Vagina (tissue), 2 donors: ENCODE results near the gene PHF23. TPM values are rescaled to one million over a fixed set of nuclear protein-coding genes. Genes with fewer than 3 reads are reported as not detected.
A peak's percentile ranks its signal among the peaks of the same experiment; 100 is the strongest.
"Not testable (repeated sequence)": the region's sequence is repeated elsewhere in the genome, so short reads cannot be mapped to it uniquely, and the experiment has no call there.

Source experiments
- DNase-seq, 2 donors: peaks; one replicate each; pipeline ENCODE4 v3.0.0-alpha.2; 2017; ENCODE audit errors: extremely low spot score in 2 of 2
- H3K27ac ChIP-seq: fragments of 200-600 bp; sonication (generic); one replicate; pipeline ENCODE4 v1.5.1; 2019
- H3K27me3 ChIP-seq: fragments of 200-600 bp; sonication (generic); one replicate; pipeline ENCODE4 v1.5.1; 2019
- H3K36me3 ChIP-seq, 2 donors: fragments of 200-600 bp; sonication (generic); one replicate each; pipeline ENCODE4 v1.5.1; 2017 to 2019
- H3K4me1 ChIP-seq: fragments of 200-600 bp; sonication (generic); one replicate; pipeline ENCODE4 v1.5.1; 2019
- H3K4me3 ChIP-seq, 2 donors: fragments of 200-600 bp; sonication (generic); 1 replicate in 1 of 2; 2 replicates in 1 of 2; pipeline ENCODE4 v1.5.1; 2016 to 2019
- H3K9me3 ChIP-seq: fragments of 200-600 bp; sonication (generic); one replicate; pipeline ENCODE4 v1.5.1; 2019
- POLR2A ChIP-seq, 2 donors: fragments of 450-650 bp; IDR thresholded peaks; one replicate each; pipeline ENCODE4 v1.6.1; 2017; ENCODE audit warnings: antibody characterized with exemption in 2 of 2, mild to moderate bottlenecking in 2 of 2, moderate library complexity in 2 of 2
- POLR2AphosphoS5 ChIP-seq, 2 donors: sonication (generic); formaldehyde crosslinking; IDR thresholded peaks; one replicate each; pipeline ENCODE4 v1.9.0; 2017; ENCODE audit warnings: antibody characterized with exemption in 2 of 2, mild to moderate bottlenecking in 2 of 2, low read depth in 1 of 2; ENCODE audit not compliant: insufficient read depth in 1 of 2
- intact Hi-C: fragments of 100-400 bp; cut with DNase I; formaldehyde crosslinking; loops from one replicate; pipeline ENCODE4 v1.15.1; 2023
- total RNA-seq: library from RNA; depleted of rRNA; stranded (reverse); fragments of >200 nt; gene quantifications from one replicate; pipeline ENCODE4 v1.2.3, GENCODE V29; 2016
- TF ChIP-seq, protein P1 (sequence below), 3 experiments: fragments of 450-650 bp in 2 of 3; fragments of 200-600 bp in 1 of 3; sonication (generic) in 1 of 3; IDR thresholded peaks; one replicate each; pipeline ENCODE4 v1.5.1; 2017 to 2019; ENCODE audit warnings: antibody characterized with exemption in 3 of 3, mild to moderate bottlenecking in 2 of 3, moderate library complexity in 2 of 3

PHF23 gene
- total RNA-seq, 1 donor from 2014 or later: 24.8 TPM

DNA sequence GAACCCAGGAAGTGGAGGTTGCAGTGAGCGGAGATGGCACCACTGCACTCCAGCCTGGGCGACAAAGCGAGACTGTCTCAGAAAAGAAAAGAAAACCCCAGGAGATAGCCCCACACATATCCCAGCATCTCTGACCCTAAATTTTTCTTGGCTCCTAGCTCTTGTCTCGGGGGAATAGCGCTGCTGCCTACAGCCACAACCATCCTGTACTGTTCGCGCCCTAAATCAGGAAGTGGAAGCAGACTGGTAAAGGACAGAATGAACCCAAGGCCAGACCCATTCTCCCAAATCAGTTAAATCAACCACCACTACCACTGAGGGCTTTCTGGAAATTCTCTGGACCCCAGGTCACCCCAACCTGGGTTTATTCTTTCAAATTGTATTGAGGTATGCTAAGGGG, 10.6 kb upstream of the PHF23 start:
- Histone ChIP-seq H3K9me3 (no peaks in the 10 kb centered on the region), H3K36me3 (peaks cover 0 to 21% of the 10 kb centered on the region in 2 donors), H3K4me1 (peaks cover 50% of the 10 kb centered on the region), H3K4me3 (peak overlapping the region; percentile 92 to 99), H3K27ac (no peak overlapping the region), H3K27me3 (no peaks in the 10 kb centered on the region)
- no peak for DNase-seq
- no peak for TF ChIP-seq POLR2A (IDR thresholded peaks at IDR 0.05)
- TF ChIP-seq, protein P1, sequence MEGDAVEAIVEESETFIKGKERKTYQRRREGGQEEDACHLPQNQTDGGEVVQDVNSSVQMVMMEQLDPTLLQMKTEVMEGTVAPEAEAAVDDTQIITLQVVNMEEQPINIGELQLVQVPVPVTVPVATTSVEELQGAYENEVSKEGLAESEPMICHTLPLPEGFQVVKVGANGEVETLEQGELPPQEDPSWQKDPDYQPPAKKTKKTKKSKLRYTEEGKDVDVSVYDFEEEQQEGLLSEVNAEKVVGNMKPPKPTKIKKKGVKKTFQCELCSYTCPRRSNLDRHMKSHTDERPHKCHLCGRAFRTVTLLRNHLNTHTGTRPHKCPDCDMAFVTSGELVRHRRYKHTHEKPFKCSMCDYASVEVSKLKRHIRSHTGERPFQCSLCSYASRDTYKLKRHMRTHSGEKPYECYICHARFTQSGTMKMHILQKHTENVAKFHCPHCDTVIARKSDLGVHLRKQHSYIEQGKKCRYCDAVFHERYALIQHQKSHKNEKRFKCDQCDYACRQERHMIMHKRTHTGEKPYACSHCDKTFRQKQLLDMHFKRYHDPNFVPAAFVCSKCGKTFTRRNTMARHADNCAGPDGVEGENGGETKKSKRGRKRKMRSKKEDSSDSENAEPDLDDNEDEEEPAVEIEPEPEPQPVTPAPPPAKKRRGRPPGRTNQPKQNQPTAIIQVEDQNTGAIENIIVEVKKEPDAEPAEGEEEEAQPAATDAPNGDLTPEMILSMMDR (IDR thresholded peaks at IDR 0.05): no peak
- no peak for TF ChIP-seq POLR2AphosphoS5 (IDR thresholded peaks at IDR 0.05; ENCODE audit: insufficient read depth in 1 of 2, low read depth in 1 of 2)
- intact Hi-C loops: loop anchor here (10.0 kb wide), 1 partner anchor 315 kb away; the partner anchor contains the start of gene SENP3

DNA sequence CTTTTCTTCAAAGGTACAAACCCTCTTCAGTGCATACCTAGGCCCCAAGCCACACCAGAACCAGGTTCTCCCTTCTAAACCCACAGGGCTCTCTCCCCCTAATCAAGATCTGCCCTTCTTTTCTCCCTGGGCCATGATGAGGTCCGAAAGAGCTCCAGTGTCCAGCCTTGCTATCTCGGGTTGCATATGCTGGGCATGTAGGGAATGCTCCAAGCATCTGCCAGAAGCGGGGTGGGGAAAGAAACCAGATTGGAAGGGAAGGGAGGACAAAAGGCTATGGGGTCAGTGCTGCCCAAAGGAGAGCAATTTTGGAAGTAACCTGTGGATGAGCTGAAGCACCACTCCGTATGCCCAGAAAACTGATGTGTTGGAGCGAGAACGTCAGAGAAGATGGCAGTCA, 10.0 kb upstream of the PHF23 start:
- DNase-seq: no peak
- Histone ChIP-seq H3K27me3 (no peaks in the 10 kb centered on the region), H3K36me3 (peaks cover 0 to 28% of the 10 kb centered on the region in 2 donors), H3K4me1 (peaks cover 50% of the 10 kb centered on the region), H3K27ac (no peak overlapping the region), H3K9me3 (no peaks in the 10 kb centered on the region), H3K4me3 (no peak overlapping the region)
- TF ChIP-seq, protein P1 (IDR thresholded peaks at IDR 0.05): no peak
- TF ChIP-seq POLR2A (IDR thresholded peaks at IDR 0.05) (no peak), POLR2AphosphoS5 (IDR thresholded peaks at IDR 0.05; ENCODE audit: insufficient read depth in 1 of 2, low read depth in 1 of 2) (no peak)
- intact Hi-C loops: no loop called here

DNA sequence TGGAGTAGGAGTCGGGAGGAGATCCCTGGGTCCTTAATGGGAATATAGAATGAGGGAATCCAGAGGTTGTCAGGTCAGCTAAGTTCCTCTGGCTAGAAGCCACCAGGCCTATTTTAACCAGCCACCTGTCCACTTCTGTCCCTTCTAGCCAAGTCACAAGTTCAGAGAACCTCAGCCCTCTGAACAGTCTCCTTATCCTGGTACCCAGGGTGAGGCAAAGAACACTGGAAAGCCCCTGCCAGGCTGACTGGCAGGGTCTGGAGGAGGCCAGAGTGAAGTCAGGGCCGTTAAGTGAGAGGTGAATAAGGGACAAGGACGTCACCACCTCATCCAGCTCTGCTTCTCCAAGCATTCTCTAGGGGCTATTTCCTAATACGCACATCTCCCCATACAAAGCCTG, 9.5 kb upstream of the PHF23 start:
- TF ChIP-seq POLR2AphosphoS5 (IDR thresholded peaks at IDR 0.05; ENCODE audit: insufficient read depth in 1 of 2, low read depth in 1 of 2): no peak
- TF ChIP-seq, protein P1 (IDR thresholded peaks at IDR 0.05): no peak
- no peak for TF ChIP-seq POLR2A (IDR thresholded peaks at IDR 0.05)
- no peak overlapping the region for H3K27ac ChIP-seq
- H3K36me3 ChIP-seq: peaks cover 0 to 30% of the 10 kb centered on the region in 2 donors
- DNase-seq: no peak
- no peak overlapping the region for H3K4me3 ChIP-seq
- no peaks in the 10 kb centered on the region for H3K27me3 ChIP-seq
- H3K9me3 ChIP-seq: no peaks in the 10 kb centered on the region
- peaks cover 49% of the 10 kb centered on the region for H3K4me1 ChIP-seq
- intact Hi-C loops: no loop called here

DNA sequence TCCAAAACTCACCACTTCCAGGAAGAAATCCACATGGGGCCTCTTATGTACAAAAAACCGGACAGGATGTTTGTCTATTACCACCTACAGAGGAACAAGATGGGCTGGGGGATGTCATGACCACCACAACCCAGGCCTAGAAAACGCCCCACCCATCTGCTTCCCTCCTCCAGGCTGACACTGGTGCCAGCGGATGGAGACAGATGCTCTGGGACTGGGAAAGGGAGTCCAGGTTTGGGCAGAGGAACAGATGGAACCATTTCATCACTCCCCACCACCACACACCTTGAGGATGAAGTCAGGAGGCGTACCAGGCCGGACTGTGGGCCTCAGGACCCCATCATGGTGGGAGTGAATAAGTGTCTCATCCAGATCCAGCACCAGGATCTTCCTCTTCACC, 7.5 kb upstream of the PHF23 start:
- no peaks in the 10 kb centered on the region for H3K27me3 ChIP-seq
- no peak for DNase-seq
- H3K27ac ChIP-seq: no peak overlapping the region
- peaks cover 0 to 30% of the 10 kb centered on the region in 2 donors for H3K36me3 ChIP-seq
- no peaks in the 10 kb centered on the region for H3K9me3 ChIP-seq
- H3K4me1 ChIP-seq: peaks cover 42% of the 10 kb centered on the region
- TF ChIP-seq, protein P1 (IDR thresholded peaks at IDR 0.05): no peak
- TF ChIP-seq POLR2AphosphoS5 (IDR thresholded peaks at IDR 0.05; ENCODE audit: insufficient read depth in 1 of 2, low read depth in 1 of 2): no peak
- no peak for TF ChIP-seq POLR2A (IDR thresholded peaks at IDR 0.05)
- no peak overlapping the region for H3K4me3 ChIP-seq
- intact Hi-C loops: no loop called here

DNA sequence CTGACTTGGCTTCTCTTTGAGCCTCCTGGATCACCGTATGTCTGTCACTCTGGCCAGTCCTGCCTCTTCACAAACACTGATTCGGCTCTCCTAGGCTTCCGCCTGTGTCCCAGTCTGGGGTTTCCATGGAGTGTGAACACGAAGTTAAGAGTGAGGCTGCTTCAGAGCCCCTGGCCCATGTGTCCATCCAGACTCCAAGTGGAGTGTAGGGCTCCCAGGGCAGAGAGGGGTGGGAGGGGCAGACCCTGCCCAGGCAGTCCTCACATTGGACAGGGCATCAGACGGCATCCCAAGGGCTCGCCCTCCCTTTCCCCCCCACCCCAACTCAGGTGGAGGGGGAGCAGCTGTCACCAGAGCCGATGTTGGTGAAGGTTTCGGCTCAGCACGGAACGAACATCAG, 4.6 kb upstream of the PHF23 start:
- DNase-seq, intact Hi-C loops, H3K4me3 ChIP-seq, H3K9me3 ChIP-seq, H3K27me3 ChIP-seq: not testable (repeated sequence)
- Histone ChIP-seq H3K36me3 (peaks cover 0 to 42% of the 10 kb centered on the region in 2 donors), H3K27ac (peak overlapping the region; percentile 99), H3K4me1 (peaks cover 39% of the 10 kb centered on the region)

DNA sequence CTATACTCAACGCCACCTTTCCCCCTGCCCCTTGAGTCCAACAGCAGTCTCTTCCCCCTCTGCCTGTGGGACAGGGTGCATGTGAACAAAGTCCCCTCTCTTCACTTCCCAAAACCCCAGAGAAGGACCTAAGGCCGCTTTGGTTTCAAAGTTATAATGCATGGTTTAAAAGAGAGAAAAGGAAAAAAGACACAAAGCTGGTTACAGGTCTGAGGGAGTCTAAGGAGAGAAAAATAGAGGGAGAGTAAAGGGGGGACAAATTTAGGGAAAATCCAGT, 4.1 kb upstream of the PHF23 start:
- intact Hi-C loops: no loop called here
- peaks cover 35% of the 10 kb centered on the region for H3K4me1 ChIP-seq
- no peak for DNase-seq
- peak overlapping the region; percentile 64 to 100 for H3K4me3 ChIP-seq
- no peaks in the 10 kb centered on the region for H3K27me3 ChIP-seq
- TF ChIP-seq POLR2A (IDR thresholded peaks at IDR 0.05): no peak
- TF ChIP-seq, protein P1 (IDR thresholded peaks at IDR 0.05): no peak
- no peak for TF ChIP-seq POLR2AphosphoS5 (IDR thresholded peaks at IDR 0.05; ENCODE audit: insufficient read depth in 1 of 2, low read depth in 1 of 2)
- H3K27ac ChIP-seq: peak overlapping the region; percentile 99
- H3K36me3 ChIP-seq: peaks cover 0 to 42% of the 10 kb centered on the region in 2 donors
- H3K9me3 ChIP-seq: no peaks in the 10 kb centered on the region
